ENCODE results near the gene RAB20. TPM values are rescaled to one million over a fixed set of nuclear protein-coding genes. Genes with fewer than 3 reads are reported as not detected.

RAB20 gene
- total and polyA plus RNA-seq, 10 of the 15 experiments (the other 5 are each of a cell fraction or from before 2014, with no cell fraction given): 0.48 to 33.1 (median 9.6) TPM

- no peak for TF ChIP-seq HCFC1 (IDR thresholded peaks at IDR 0.05; ENCODE audit: low read length)
- no peak for TF ChIP-seq ZNF622 (IDR thresholded peaks at IDR 0.05)
- TF ChIP-seq CBX5 (IDR thresholded peaks at IDR 0.05; ENCODE audit: low read depth): no peak
- TF ChIP-seq TBL1XR1 (IDR thresholded peaks at IDR 0.05; ENCODE audit: low read depth, low read length): no peak
- no peak for TF ChIP-seq KLF5 (IDR thresholded peaks at IDR 0.05; ENCODE audit: partially characterized antibody)
- TF ChIP-seq IRF3 (IDR thresholded peaks at IDR 0.05): no peak
- TF ChIP-seq TAF1 (IDR thresholded peaks at IDR 0.05; ENCODE audit: borderline replicate concordance, low read depth, low read length): no peak
- TF ChIP-seq ZNF384 (IDR thresholded peaks at IDR 0.05; ENCODE audit: borderline replicate concordance, low read depth, low read length): no peak
- TF ChIP-seq SPI1 (IDR thresholded peaks at IDR 0.05; ENCODE audit: borderline replicate concordance, insufficient read depth, low read depth, low read length): no peak
These were observed 58.3 kb downstream of the RAB20 start (continued) for GRCh38 chr13:110503037-110503901.

GRCh38 chr13:110501188-110501587 lies 60.3 kb downstream of the RAB20 start:
- H3K27ac ChIP-seq (ENCODE audit: control insufficient read depth, insufficient read depth): no peak overlapping the region
- no peaks in the 10 kb centered on the region for H4K20me1 ChIP-seq (ENCODE audit: control insufficient read depth, insufficient read depth)
- SMC1A ChIA-PET (ENCODE audit: uncharacterized antibody, unreplicated experiment): no interaction called here
- no peaks in the 10 kb centered on the region for H3K36me3 ChIP-seq (ENCODE audit: control insufficient read depth in 2 of 2, insufficient read depth in 2 of 2, low read length in 1 of 2)
- DNase-seq (ENCODE audit: low read depth, low spot score) (no peak), FAIRE-seq (no peak), ATAC-seq (no peak)
- no peak overlapping the region for H2AFZ ChIP-seq (ENCODE audit: control insufficient read depth, low read depth, low read length)
- H3K9me3 ChIP-seq (replicated peaks; ENCODE audit: control insufficient read depth, insufficient read depth, low read length): peaks cover 2% of the 10 kb centered on the region; the same call in 1 of the 3 replicates
- CTCF ChIA-PET: interaction anchor here (1.5 to 1.8 kb wide), 2 partner anchors 45 to 278 kb away, joined by 3 to 5 read pairs; no protein-coding TSS in a partner anchor
- no peak overlapping the region for H3K9ac ChIP-seq (ENCODE audit: control insufficient read depth, insufficient read depth, low read length)
- TF ChIP-seq E2F4 (IDR thresholded peaks at IDR 0.05; ENCODE audit: low read depth, low read length): no peak
- TF ChIP-seq MYB (IDR thresholded peaks at IDR 0.05; ENCODE audit: borderline replicate concordance, low read depth, low read length): no peak
- TF ChIP-seq PAX5 (IDR thresholded peaks at IDR 0.05; ENCODE audit: borderline replicate concordance, low read depth, low read length): no peak
- in situ Hi-C loops (cut with MboI) (no loop called here), intact Hi-C loops (cut with micrococcal nuclease; ENCODE audit: unreplicated experiment) (no loop called here)
- H3K27me3 ChIP-seq (replicated peaks in 1 of 2; ENCODE audit: control insufficient read depth in 2 of 2, insufficient read depth in 2 of 2, low read length in 1 of 2): no peaks in the 10 kb centered on the region
- POLR2A ChIA-PET: no interaction called here
- H3K79me2 ChIP-seq (ENCODE audit: control insufficient read depth, insufficient read depth, low read length): no peaks in the 10 kb centered on the region
- RAD21 ChIA-PET (ENCODE audit: unreplicated experiment): no interaction called here
- no TSS peak for BruUV-seq (replicated peaks)
- no peak overlapping the region for H3K4me3 ChIP-seq
- no peak overlapping the region for H3K4me2 ChIP-seq (ENCODE audit: control insufficient read depth, insufficient read depth)
- 86% methylated on average over 8 of the region's 9 CpGs for WGBS (ENCODE audit: insufficient coverage, insufficient replicate concordance, low lambda C conversion rate, missing lambda C conversion rate)
- H3K4me1 ChIP-seq (ENCODE audit: control insufficient read depth, insufficient read depth, low read length): no peaks in the 10 kb centered on the region; the same call in 1 of the 2 replicates
